Measurements from ENCODE around the gene PAX5.

PAX5 gene

GRCh38 chr9:36793277-36793676 lies 240.8 kb downstream of the PAX5 start:
- no peak for DNase-seq

- DNase-seq, result no peak
Measured at GRCh38 chr9:36791222-36791950, 242.7 kb downstream of the PAX5 start.

- no peak for DNase-seq
Measured at GRCh38 chr9:36789886-36790285, 244.2 kb downstream of the PAX5 start.

- DNase-seq, result no peak
Measured at GRCh38 chr9:36788534-36788933, 245.5 kb downstream of the PAX5 start.

- no peak for DNase-seq
Measured at GRCh38 chr9:36787709-36788108, 246.4 kb downstream of the PAX5 start.
